Gastrocnemius medialis (tissue), 4 donors: Measurements from ENCODE around the gene WNT7B.

ENCODE experiments used
- CTCF ChIP-seq, 5 experiments: fragments of 450-650 bp in 3 of 5; fragments of 200-600 bp in 2 of 5; sonication (generic) in 2 of 5; IDR thresholded peaks in 4 of 5; conservative IDR thresholded peaks in 1 of 5; 1 replicate in 4 of 5; 2 replicates in 1 of 5; pipeline ENCODE4 v1.5.1; 2016 to 2019; ENCODE audit warnings: antibody characterized with exemption in 5 of 5, mild to moderate bottlenecking in 3 of 5, moderate library complexity in 3 of 5
- POLR2A ChIP-seq, 2 donors: fragments of 450-650 bp; IDR thresholded peaks; one replicate each; pipeline ENCODE4 v1.6.1; 2017; ENCODE audit warnings: antibody characterized with exemption in 2 of 2, mild to moderate bottlenecking in 2 of 2, moderate library complexity in 2 of 2

GRCh38 chr22:46001426-46002106 lies 24.6 kb upstream of the WNT7B start:
- TF ChIP-seq CTCF (IDR thresholded peaks at IDR 0.05 in 4 of 5, conservative IDR thresholded peaks at IDR 0.05 in 1 of 5) (no peak), POLR2A (IDR thresholded peaks at IDR 0.05) (no peak)
